Measurements from ENCODE around the gene NTM.

GRCh38 chr11:131664293-131664692 is 293.9 kb downstream of the NTM start:
- TF ChIP-seq CTCF (conservative IDR thresholded peaks at IDR 0.05) (no peak), ZFX (IDR thresholded peaks at IDR 0.05) (no peak)

Data from C4-2B (cell line).